Stimulated activated CD8-positive, alpha-beta memory T cell treated with anti-CD3 and anti-CD28 coated beads, Interleukin-12 subunit alpha, Interleukin-12 subunit beta, amount 100 ng/mL, for 1 hour (primary cell): ENCODE measurements around the gene DTX3L.

Experiments
- DNase-seq: peaks from one replicate; pipeline ENCODE4 v3.0.0-alpha.2; 2020; ENCODE audit warnings: low read depth

The DTX3L gene

GRCh38 chr3:122564155-122564912 is at the start of gene DTX3L, which contains the start of gene PARP9:
DTX3L (plus strand) TSS chr3:122564338; CDS start chr3:122564427, 89 bp downstream.
PARP9 (minus strand) TSS chr3:122564300; CDS start chr3:122559620, 4,680 bp downstream.
- DNase-seq, result peak; percentile 72

DNA sequence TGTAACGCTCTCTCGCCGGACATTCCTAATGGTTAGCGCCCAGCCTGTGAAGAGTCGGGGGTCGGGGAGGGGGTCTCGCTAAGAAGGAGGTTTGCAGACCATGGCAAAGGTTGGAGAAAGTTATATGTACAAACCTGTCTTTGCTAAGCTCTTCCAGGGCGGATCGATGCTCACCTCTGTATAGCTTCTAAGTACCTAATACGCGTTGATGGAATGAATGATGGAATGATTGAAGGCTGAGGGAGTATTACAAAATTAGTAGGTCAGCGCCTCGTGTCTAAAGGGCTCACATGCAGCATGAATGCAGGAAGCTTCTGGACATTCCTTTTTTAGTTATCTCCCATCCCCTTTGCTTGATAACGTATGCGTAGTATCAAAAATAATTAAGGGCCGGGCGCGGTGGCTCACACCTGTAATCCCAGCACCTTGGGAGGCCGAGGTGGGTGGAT is 49.1 kb upstream of the DTX3L start:
- no peak for DNase-seq

- DNase-seq, result no peak
Measured at GRCh38 chr3:122515870-122516269, 48.3 kb upstream of the DTX3L start.

DNA sequence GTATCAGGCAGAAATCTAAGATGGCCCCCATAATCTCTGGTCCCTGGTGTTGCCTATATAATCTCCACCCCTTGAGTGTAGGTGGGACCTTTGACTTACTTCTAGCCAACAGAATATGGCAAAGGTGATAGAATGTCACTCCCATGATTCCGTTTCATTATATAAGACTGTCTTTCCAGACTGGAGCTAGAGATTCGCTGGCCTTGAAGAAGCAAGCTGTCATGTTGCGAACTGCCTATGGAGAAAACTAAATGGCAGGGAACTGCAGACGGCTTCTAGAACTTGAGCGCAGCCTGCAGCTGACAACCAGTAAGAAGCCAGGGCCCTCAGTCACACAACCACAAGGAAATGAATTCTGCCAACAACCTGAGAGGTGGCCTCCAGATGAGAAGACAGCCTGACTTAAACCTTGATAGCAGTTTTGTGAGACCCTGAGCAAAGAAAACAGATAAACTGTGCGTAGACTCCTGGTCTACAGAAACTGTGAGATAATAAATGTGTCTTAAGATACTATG is 47.2 kb upstream of the DTX3L start:
- no peak for DNase-seq

DNA sequence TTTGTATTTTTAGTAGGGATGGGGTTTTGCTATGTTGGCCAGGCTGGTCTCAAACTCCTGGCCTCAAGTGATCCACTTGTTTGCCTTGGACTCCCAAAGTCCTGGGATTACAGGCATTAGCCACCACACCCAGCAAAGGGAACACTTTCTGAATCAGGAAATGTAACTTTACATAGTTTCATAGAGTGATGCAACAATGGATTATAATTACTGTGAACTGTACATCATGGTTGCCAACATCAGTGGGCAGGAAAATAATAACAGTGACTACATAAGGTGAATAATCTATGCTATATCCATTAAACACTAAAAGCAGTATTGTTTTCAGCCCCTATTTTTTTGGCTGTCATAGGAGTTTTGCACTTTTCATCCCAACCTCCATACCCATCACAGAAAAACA is 44.4 kb upstream of the DTX3L start:
- no peak for DNase-seq

GRCh38 chr3:122520861-122521260 is 43.3 kb upstream of the DTX3L start:
- DNase-seq, result no peak

GRCh38 chr3:122523317-122523716 is 40.8 kb upstream of the DTX3L start:
- no peak for DNase-seq

DNA sequence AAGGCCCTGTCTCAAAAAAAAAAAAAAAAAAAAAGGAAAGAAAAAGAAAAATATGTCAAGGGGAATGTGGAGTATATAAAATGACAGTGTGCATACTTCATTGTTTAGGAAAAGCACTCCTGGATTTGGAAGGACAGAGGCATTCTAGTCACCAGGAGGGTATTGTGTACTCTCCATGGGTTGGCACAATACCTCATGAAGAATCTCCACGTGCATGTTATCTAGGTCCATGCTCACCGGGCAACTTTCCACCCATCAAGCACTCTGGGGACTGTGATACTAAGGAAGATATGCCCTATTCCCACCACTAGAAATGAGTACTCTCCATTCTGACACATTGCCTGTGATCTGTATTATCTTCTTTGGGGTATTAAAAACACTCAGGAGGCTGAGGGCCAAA is 34.0 kb upstream of the DTX3L start:
- no peak for DNase-seq

DNA sequence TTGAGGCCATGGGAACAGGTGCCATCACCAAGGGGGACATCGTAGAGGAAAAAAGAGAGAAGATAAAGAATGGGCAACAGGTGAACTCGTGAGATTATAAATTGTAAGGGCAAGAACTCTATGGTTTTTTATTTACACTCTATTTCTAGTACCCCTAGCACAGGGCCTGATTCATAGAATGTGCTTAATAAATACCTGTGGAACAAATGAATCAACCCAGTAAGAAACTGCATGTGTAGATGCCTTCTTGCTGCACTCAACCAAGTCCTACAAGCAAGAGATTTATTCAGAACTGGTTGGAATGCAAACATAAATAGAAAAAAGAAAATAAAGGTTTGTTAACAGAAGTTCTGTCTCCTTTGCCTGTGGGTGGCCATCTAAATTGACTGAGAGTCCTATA is 30.7 kb upstream of the DTX3L start:
- DNase-seq, result no peak

- no peak for DNase-seq
Measured at GRCh38 chr3:122533931-122534334, 30.2 kb upstream of the DTX3L start.

GRCh38 chr3:122535964-122536631 is 28.0 kb upstream of the DTX3L start:
- no peak for DNase-seq

GRCh38 chr3:122536632-122537001 is 27.5 kb upstream of the DTX3L start:
- DNase-seq, result no peak

- no peak for DNase-seq
Measured at GRCh38 chr3:122538956-122539490, 25.1 kb upstream of the DTX3L start.

DNA sequence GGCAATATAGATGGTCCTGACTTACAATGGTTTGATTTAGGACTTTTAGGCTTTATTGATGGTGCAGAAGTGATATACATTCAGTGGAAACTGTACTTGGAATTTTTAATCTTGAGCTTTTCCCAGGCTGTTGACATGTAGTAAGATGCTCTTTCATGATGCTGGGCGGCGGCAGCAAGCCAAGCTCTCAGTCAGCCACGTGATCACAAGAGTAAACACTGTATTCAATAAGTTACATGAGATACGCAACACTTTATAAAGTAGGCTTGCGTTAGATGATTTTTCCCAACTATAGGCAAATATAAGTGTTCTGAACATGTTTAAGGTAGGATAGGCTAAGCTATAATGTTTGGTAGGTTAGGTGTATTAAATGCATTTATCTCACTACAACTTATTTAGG is 18.0 kb upstream of the DTX3L start:
- DNase-seq, result no peak

- DNase-seq, result no peak
Measured at GRCh38 chr3:122548076-122548475, 16.1 kb upstream of the DTX3L start.

GRCh38 chr3:122548619-122549018 is 15.5 kb upstream of the DTX3L start:
- no peak for DNase-seq

DNA sequence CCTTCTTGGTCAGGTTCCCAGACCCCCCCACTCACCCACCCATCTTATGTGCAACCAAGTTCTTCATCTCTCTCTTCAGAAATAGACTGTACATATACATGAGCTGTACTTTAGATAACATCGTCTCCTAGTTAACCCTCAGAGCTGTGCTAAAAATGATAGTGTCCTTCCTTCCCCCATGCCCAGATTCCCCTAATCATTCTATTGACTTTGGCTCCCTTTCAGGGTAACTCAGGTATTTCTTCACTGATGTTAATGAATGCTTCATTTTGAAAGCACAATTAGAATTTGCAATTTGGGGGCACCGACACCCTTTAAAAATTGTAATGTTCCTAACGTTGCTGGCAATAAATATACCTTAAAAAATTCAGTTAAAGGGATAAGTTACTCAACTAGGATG is 11.0 kb upstream of the DTX3L start:
- no peak for DNase-seq

DNA sequence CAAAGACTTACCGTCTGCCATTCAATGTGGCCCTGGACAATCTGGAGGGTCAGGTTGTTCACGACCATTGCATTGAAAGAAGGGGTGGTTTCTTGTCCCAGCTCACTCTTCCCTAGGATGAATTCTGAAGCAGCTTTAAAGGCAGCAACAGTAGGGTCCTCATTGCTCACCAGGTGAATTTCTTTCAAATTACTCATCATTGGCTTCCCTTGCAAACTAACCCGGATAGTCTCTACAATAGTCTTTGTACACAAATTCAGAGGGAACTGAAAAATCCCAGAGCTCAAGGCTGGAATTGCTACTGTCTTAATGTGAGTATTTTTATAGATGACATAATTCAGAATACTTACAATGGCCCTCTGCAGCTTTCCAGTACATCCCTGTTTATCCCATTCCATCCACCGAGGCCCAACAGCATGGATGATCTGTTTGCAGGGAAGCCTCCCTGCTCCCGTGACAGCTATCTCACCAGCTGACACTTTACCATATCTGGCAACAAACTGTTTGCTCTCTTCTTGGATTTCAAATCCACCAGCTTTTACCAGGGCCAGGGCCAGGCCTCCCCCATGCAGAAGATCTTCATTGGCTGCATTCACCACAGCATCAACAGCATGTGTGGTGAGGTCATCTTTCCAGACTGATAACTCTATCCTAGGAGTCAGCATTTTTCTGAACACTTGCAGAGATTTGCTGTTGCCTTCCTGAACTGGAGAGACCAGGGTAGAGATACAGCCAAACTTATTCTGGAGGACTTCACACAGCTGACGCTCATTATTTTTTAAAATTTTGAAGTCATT is 8.7 kb upstream of the DTX3L start:
- no peak for DNase-seq

GRCh38 chr3:122557356-122557755 is 6.8 kb upstream of the DTX3L start:
- DNase-seq, result no peak

DNA sequence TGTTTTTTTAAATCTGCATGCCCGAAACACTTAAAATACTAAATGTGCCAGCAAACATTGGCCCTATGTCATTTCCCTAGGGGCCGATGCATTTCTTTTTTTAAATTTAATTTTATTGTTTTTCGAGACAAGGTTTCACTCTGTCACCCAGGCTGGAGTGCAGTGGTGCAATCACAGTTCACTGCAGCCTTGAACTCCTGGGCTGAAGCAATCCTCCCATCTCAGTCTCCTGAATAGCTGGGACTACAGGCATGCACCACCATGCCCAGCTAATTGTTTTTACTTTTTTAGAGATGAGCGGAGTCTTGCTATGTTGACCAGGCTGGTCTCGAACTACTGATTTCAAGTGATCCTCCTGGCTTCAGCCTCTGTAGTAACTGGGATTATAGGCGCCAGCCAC is 5.5 kb upstream of the DTX3L start:
- DNase-seq, result no peak

DNA sequence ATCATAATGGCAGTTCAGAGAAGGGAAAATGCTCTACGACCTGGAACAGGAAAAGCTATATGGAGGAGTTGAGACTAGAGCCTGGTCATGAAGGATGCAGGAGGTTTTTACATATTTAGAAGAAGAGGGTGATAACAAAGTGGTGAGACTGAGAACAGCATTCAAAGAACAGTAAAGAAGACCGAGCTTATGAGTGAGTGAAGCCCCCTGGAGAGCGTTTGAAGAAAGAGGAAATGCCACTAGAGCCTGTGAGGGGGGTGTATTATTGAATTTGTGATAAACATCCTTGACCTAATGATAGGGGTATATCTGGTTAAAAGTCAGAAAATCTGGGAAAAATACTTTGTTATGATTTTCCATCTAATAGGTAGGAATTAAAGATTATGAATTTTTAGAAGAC is 4.2 kb upstream of the DTX3L start:
- no peak for DNase-seq

- DNase-seq, result peak; percentile 43
Measured at GRCh38 chr3:122560680-122561079, 3.5 kb upstream of the DTX3L start.
